GM18873 (cell line): ENCODE data around the gene CNGA1.
"Not testable (repeated sequence)": the region's sequence is repeated elsewhere in the genome, so short reads cannot be mapped to it uniquely, and the experiment has no call there.

Experiments used
- ATAC-seq: cut with Tn5 transposase; IDR thresholded peaks from one replicate; pipeline ENCODE4 v1.9.1; 2021; ENCODE audit warnings: mild to moderate bottlenecking, moderate library complexity, moderate number of reproducible peaks; ENCODE audit not compliant: unreplicated experiment, low FRiP score

Gene CNGA1

GRCh38 chr4:48031802-48032525, 15.5 kb upstream of the CNGA1 start:
- no peak for ATAC-seq

DNA sequence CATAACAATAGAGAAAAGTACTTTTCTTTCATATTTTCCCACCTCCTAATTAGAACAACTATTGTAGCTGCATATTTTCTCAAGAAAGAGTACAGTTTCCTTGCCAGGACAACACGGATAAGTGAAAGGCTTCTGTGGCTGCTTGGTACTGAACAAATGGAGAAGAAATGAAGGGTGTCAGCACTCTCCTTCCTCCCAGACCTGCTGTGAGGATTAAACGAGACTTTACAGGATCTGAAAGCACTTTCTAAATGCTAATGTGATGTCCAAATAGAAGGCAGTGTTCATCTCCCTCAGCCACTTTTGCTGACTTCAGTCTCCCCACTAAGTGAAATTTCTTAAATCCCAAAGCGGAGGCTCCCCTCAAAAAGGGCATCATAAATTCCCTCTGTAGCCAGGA, 14.0 kb upstream of the CNGA1 start:
- ATAC-seq, result no peak

GRCh38 chr4:48028696-48029095, 12.2 kb upstream of the CNGA1 start:
- peak; percentile 52 for ATAC-seq

DNA sequence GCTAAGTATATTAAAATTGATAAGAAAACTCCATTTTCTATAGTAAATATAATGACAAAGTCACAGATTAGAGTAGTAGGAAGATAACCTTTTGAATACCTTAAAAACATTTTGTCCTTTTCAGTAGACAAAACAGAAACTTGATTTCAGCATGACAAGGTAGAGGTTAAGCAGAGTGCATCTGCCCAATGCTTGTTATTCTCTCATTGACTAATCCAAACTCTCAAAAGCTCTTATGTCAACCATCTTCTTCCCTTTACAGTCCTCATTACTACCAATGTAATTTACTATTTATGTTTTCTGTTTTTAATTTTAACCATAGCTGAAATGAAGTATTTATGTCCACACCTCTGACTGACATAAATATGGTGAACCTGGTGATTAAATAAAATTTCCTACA, 11.2 kb upstream of the CNGA1 start:
- ATAC-seq, result peak; percentile 81

DNA sequence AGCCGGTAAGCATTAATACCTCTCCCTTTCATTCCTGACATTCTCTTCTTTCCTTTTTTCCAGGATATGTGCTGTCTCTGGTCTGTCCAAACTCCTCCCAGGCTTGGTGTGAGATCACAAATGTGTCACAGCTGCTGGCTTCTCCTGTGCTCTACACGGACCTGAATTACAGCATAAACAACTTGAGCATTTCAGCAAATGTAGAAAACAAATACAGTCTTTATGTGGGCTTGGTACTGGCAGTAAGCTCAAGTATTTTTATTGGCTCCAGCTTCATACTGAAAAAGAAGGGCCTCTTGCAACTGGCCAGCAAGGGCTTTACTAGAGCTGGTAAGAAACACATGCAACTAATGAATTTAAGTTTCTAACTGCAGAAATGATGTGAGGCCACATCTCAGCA, 8.5 kb upstream of the CNGA1 start:
- ATAC-seq, result no peak

GRCh38 chr4:48024522-48024921, 8.0 kb upstream of the CNGA1 start:
- ATAC-seq, result no peak

DNA sequence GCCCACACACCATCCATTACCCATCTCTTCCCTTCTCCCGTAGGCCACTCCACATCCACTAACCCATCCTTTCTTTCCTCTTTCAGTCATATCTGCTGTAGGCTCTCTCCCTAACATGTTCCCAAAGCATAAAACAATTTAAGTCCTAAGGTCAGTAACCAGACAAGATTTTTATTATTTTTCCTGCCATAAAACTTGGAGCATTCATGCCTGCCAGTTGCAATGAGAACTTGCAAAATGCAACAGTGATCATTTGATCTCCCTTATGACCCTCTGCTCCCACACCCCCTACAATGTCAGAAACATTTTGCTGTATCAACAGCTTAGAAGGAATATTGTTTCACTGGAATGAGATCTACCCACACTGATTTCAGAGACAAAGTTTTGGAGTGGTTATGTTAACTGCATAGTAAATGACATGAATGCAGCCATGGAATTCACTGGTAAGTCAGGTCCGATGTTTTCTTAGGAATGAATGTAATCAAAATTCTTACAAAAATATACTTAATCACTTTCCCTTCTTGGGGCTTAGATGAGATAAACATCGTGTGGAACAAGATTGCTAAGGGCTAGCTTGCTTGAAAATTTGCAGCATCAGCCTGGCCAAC, 5.8 kb upstream of the CNGA1 start:
- no peak for ATAC-seq

DNA sequence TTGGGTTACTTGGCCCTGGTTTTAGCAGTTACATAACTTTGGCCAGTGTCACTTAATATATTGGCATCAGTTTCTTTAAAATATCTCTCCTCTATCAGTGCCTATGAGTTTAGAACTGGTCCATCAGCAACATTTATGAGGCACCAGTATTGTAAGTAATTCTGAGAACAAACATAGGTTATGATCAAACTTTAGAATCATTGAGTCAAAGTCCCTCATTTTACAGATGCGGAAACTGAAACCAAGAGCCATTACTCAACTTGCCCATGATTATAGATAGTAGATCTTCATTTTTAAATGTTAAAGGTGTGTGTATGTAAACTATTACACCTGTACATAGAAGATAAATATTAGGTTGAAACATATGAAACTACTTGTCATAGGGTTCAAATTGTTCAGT, 4.6 kb upstream of the CNGA1 start:
- ATAC-seq, result no peak

DNA sequence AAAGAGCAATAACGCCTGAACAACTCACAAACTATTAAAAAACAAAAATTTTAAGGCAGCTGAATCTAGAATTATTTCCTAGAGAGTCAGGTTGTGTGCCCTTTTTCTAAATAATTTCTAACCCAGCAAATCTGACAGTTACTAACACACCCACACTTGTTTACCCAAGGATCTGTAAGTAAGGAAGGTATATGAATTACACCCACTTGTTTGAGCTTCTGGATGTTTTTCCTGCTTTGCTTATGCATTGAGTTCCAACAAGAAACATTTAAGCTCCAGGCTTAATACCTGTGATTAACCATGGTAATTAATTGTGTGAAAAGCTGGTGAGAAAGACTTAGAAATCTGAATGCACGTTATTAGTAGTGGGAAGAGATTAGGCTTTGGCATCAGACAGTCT, 1.6 kb upstream of the CNGA1 start:
- no peak for ATAC-seq

DNA sequence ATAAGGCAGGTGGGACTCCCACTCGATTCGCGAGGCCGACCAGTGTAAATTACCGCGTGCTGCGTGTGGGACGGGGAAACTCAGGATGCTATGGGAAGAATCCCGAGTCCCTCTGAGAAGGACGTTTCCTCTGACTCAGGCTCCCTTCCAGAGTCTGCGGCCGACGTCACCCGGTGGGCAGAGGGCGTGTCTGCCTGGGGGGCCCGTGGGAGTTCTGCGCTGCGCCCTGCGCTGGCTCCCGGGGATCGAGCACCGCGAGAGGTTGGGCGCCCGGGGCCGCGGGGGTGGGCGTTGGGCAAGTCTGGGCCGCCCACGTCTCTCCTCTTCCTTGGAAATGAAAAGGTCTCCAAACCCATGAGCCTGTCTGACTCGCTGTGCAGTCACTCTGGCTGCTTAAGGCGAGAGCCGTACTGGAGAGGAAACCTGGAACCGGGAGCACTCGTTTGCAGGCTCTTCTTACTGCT, 659 bp upstream of the CNGA1 start:
- no peak for ATAC-seq

GRCh38 chr4:48015678-48016077, 803 bp downstream of the CNGA1 start:
- ATAC-seq, result no peak

- no peak for ATAC-seq
Observed at GRCh38 chr4:48015216-48015615, 1.3 kb downstream of the CNGA1 start.

GRCh38 chr4:48012824-48013223, 3.7 kb downstream of the CNGA1 start:
- no peak for ATAC-seq

DNA sequence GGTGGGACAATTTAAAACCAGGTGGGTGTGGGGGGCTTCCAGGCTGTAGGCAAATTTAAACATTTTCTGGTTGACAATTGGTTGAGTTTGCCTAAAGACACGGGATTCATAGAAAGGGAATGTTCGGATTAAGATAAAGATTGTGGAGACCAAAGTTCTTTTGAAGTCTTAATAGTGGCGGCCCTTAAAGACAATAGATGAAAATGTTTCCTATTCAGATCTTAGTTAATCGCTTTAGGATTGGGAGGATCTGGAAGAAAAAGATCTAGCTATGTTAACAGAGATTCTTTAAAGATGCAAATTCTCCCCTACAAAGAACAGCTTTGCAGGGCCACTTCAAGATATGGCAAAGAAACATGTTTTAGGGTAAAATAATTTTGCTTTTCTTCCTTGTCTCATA, 4.8 kb downstream of the CNGA1 start:
- ATAC-seq, result no peak

DNA sequence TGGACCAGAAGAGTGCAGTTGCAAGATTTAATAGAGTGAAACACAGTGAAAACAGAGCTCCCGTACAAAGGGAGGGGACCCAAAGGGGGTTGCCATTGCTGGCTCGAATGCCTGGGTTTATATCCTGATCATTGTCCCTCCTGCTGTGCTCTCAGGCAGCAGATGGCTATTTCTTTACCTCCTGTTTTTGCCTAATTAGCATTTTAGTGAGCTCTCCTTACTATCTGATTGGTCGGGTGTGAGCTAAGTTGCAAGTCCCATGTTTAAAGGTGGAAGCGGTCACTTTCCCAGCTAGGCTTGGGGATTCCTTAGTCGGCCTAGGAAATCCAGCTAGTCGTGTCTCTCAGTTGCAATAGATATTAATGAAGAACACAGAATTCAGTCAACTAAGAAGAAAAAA, 5.6 kb downstream of the CNGA1 start:
- ATAC-seq, result not testable (repeated sequence)

GRCh38 chr4:48008021-48008596, 8.4 kb downstream of the CNGA1 start:
- no peak for ATAC-seq

GRCh38 chr4:48005781-48006180, 10.7 kb downstream of the CNGA1 start:
- ATAC-seq, result no peak

GRCh38 chr4:48003568-48003967, 12.9 kb downstream of the CNGA1 start:
- ATAC-seq, result not testable (repeated sequence)

DNA sequence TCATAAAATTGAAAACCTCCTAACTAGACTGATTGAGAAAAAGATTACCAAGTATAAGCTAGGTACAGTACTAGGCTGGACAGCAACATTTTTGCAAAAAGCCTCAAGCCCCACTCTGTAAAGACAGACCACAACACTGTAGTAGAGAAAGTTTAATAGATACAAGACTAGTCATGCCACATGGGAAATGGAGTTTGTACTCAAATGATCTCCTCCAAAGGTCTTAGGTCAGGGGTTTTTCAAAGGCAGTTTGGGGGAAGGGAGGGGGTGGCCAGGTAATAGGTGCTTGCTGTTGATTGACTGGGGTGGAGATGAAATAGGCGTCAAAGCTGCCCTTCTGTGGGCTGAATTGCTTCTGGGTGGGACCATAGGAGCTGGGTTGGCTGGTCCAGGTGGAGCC, 14.2 kb downstream of the CNGA1 start:
- no peak for ATAC-seq

- no peak for ATAC-seq
Observed at GRCh38 chr4:47996021-47996420, 20.5 kb downstream of the CNGA1 start.

DNA sequence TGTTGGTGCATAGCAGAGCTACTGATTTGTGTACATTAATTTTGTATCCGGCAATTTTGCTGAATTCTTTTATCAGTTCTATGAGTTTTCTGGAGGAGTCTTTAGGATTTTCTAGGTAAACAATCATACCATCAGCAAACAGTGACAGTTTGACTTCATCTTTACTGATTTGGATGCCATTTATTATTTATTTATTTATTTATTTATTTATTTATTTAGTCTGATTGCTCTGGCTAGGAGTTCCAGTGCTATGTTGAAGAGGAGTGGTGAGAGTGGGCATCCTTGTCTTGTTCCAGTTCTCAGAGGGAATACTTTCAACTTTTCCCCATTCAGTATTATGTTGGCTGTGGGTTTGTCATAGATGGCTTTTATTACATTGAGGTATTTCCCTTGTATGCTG, 24.0 kb downstream of the CNGA1 start:
- not testable (repeated sequence) for ATAC-seq

DNA sequence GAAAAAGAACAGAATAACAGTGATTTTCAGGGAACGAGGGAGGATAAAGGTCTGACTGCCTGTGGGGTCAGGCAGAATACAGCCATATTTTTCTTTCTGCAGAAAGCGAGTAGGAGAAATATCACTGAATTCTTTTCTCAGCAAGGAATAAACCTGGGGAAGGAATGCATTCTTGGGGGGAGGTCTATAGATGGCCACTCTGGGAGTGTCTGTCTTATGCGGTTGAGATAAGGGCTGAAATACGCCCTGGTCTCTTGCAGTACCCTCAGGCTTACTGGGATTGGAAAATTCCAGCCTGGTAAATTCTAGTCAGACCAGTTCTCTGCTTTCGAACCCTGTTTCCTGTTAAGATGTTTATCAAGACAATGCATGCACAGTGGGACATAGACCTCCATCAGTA, 26.3 kb downstream of the CNGA1 start:
- ATAC-seq, result no peak
